Upper lobe of right lung (tissue), 1 donor: Measurements from ENCODE around the gene RBM48. TPM values are rescaled to one million over a fixed set of nuclear protein-coding genes. Genes with fewer than 3 reads are reported as not detected.

Experiments
- ATAC-seq: fragments of 200-7000 bp; cut with Tn5 transposase; one replicate; pipeline ENCODE4 v1.9.1; 2020; ENCODE audit warnings: mild to moderate bottlenecking, moderate library complexity
- DNase-seq: peaks from one replicate; pipeline ENCODE4 v3.0.0-alpha.2; 2020
- H3K27ac ChIP-seq: fragments of 200-600 bp; one replicate; pipeline ENCODE4 v1.8.0; 2022
- H3K27me3 ChIP-seq: fragments of 200-600 bp; one replicate; pipeline ENCODE4 v1.8.0; 2022; ENCODE audit warnings: mild to moderate bottlenecking
- H3K36me3 ChIP-seq: fragments of 200-600 bp; one replicate; pipeline ENCODE4 v1.8.0; 2022
- H3K4me1 ChIP-seq: fragments of 200-600 bp; one replicate; pipeline ENCODE4 v1.8.0; 2022
- H3K4me3 ChIP-seq: fragments of 200-600 bp; one replicate; pipeline ENCODE4 v1.8.0; 2022; ENCODE audit warnings: mild to moderate bottlenecking
- H3K9me3 ChIP-seq: fragments of 200-600 bp; one replicate; pipeline ENCODE4 v1.8.0; 2022
- intact Hi-C: fragments of 100-400 bp; cut with DNase I; formaldehyde crosslinking; loops from one replicate; pipeline ENCODE4 v1.11.0; 2022
- total RNA-seq: library from RNA; stranded (reverse); fragmentation: NEBNext Ultra II Directional; extraction: Animal tissue kit (Norgen Biotek cat#: 25700); gene quantifications from one replicate; pipeline ENCODE4 v1.2.1, GENCODE V29; 2021
- TF ChIP-seq, protein P1 (sequence below): fragments of 200-600 bp; IDR thresholded peaks from one replicate; pipeline ENCODE4 v1.8.0; 2022; ENCODE audit warnings: antibody characterized with exemption
- donor health status: DM: no; HTN: yes; CAD: no; lungs with severe emphysema.

The RBM48 gene
- total RNA-seq, 1 donor from 2014 or later, result 13.2 TPM

DNA sequence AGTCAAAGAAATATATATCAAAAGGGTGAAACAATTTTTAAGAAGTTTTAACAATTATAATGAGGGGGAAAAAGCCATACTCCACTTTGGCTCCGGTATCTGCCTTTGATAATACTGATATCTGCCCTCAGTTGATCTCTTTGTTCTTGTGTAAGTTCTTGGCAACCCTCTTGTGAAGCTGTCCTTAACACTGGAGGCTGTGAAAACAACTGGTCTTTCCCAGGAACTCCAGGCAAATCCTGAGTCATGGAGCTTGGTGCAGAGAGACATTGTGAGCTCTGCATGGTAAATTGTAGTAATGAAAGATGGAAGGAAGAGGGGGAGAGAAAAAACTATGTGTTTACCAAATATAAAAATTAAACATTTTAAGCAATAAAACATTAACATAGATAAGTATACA, 39.0 kb upstream of the RBM48 start:
- DNase-seq, result no peak
- intact Hi-C loops, result no loop called here
- H3K27me3 ChIP-seq, result no peaks in the 10 kb centered on the region
- no peaks in the 10 kb centered on the region for H3K4me1 ChIP-seq
- H3K36me3 ChIP-seq, result peaks cover 95% of the 10 kb centered on the region
- no peak for ATAC-seq
- H3K9me3 ChIP-seq, result no peaks in the 10 kb centered on the region
- TF ChIP-seq, protein P1, sequence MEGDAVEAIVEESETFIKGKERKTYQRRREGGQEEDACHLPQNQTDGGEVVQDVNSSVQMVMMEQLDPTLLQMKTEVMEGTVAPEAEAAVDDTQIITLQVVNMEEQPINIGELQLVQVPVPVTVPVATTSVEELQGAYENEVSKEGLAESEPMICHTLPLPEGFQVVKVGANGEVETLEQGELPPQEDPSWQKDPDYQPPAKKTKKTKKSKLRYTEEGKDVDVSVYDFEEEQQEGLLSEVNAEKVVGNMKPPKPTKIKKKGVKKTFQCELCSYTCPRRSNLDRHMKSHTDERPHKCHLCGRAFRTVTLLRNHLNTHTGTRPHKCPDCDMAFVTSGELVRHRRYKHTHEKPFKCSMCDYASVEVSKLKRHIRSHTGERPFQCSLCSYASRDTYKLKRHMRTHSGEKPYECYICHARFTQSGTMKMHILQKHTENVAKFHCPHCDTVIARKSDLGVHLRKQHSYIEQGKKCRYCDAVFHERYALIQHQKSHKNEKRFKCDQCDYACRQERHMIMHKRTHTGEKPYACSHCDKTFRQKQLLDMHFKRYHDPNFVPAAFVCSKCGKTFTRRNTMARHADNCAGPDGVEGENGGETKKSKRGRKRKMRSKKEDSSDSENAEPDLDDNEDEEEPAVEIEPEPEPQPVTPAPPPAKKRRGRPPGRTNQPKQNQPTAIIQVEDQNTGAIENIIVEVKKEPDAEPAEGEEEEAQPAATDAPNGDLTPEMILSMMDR, result no peak
- H3K4me3 ChIP-seq, result no peak overlapping the region
- H3K27ac ChIP-seq, result no peak overlapping the region

DNA sequence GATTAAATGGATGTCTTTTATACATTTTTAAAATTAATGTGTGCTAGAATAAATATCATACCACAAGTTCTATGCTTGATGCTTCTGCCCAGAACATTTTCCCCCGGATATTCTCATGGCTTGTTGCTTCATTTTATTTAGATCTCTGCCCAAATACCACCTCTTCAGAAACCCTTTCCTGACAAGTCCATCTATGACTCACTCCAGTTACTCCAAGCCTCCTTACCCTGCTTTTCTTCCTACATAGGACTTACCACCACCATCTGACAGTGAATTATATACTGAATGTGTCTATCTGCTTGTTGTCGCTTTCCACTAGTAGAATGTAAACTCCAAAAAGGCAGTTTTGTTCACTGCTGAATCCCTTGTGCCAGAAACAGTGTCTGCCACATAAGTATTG, 31.7 kb upstream of the RBM48 start:
- ATAC-seq (no peak), DNase-seq (no peak)
- Histone ChIP-seq H3K4me3 (no peak overlapping the region), H3K9me3 (no peaks in the 10 kb centered on the region), H3K4me1 (no peaks in the 10 kb centered on the region), H3K27ac (no peak overlapping the region), H3K36me3 (peaks cover 96% of the 10 kb centered on the region), H3K27me3 (no peaks in the 10 kb centered on the region)
- TF ChIP-seq, protein P1, result no peak
- intact Hi-C loops, result no loop called here

DNA sequence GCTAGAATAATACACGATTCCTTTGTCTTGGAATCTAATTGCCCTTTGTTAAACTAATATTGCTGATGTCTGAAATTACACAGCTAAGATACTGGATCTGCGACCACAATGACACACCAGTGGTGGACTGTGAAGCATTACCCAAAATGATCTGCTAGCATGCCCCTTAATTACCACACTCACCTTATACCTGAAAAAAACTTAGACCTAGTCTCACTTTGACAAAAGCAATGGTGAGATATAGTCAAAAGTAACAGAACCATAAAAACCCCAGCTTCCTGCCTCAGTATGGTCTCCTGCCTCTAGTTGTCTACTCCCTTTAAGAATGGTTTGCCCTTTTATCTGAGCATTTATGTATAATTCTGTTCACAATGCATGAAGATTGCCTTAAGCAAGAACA, 30.0 kb upstream of the RBM48 start:
- Histone ChIP-seq H3K36me3 (peaks cover 95% of the 10 kb centered on the region), H3K27me3 (no peaks in the 10 kb centered on the region), H3K27ac (no peak overlapping the region), H3K4me1 (no peaks in the 10 kb centered on the region), H3K4me3 (no peak overlapping the region), H3K9me3 (no peaks in the 10 kb centered on the region)
- intact Hi-C loops, result no loop called here
- DNase-seq, result no peak
- ATAC-seq, result no peak
- TF ChIP-seq, protein P1, result no peak

DNA sequence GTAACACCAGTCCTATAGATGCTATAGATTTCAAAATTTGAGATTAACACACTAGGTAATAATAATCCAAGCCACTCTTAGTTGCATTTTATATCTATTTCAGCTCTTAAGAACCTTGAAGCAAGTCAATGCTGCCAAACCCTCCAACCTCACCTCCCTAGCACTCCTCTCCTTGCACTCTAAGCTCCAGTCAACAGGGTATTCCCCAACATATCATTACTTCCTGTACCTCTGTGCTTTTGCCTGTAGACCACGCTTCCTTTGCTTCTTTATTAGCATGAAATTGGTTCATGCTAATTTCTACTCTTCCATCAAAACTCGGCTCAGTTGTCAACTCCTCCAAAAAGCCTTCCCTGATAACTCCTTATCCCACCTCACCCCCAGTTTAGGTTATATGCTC, 24.8 kb upstream of the RBM48 start:
- no peaks in the 10 kb centered on the region for H3K4me1 ChIP-seq
- no peak for DNase-seq
- no peak for ATAC-seq
- no peaks in the 10 kb centered on the region for H3K9me3 ChIP-seq
- H3K36me3 ChIP-seq, result peaks cover 83% of the 10 kb centered on the region
- TF ChIP-seq, protein P1, result no peak
- no peak overlapping the region for H3K4me3 ChIP-seq
- intact Hi-C loops, result no loop called here
- H3K27me3 ChIP-seq, result no peaks in the 10 kb centered on the region
- no peak overlapping the region for H3K27ac ChIP-seq

DNA sequence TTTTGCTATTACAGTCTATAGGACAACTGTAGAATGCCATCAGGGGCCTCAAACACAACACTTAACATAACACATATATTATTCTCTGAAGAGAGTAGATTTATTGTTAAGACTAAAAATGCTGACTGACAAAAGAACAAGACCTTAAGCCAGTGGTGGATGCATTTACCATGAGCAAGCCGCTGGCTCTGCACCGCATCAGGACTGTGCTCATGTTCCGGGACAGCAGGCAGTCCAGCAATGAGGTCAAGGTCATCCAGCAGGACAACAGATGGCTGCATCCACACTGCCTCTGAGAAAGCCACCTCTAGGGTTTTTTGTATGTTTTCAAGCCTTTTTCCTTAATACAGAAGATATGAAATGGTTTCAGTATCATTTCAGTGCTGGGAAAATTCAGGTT, 24.0 kb upstream of the RBM48 start:
- no peaks in the 10 kb centered on the region for H3K4me1 ChIP-seq
- TF ChIP-seq, protein P1, result no peak
- no peak for DNase-seq
- no peak overlapping the region for H3K4me3 ChIP-seq
- intact Hi-C loops, result no loop called here
- H3K27me3 ChIP-seq, result no peaks in the 10 kb centered on the region
- H3K9me3 ChIP-seq, result no peaks in the 10 kb centered on the region
- no peak for ATAC-seq
- H3K27ac ChIP-seq, result no peak overlapping the region
- peaks cover 82% of the 10 kb centered on the region for H3K36me3 ChIP-seq

DNA sequence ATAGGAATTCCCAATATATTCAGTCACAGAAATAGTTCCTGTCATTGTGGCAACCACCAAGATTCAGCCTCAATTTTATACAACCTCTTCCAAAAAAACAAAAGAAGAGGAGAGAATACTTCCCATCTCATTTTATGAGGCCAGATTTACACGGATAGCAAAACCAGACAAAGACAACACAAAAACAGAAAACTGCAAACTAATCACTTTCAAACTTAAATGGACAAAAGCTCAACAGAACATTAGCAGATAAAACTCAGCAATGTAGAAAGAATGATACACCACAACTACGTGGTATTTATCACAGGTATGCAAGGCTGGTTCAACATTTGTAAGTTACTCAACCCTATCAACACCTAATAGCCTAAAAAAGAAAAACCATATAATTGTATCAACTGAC, 22.2 kb upstream of the RBM48 start:
- H3K27ac ChIP-seq, result no peak overlapping the region
- intact Hi-C loops, result no loop called here
- ATAC-seq (no peak), DNase-seq (no peak)
- H3K4me3 ChIP-seq, result no peak overlapping the region
- H3K9me3 ChIP-seq, result no peaks in the 10 kb centered on the region
- peaks cover 81% of the 10 kb centered on the region for H3K36me3 ChIP-seq
- TF ChIP-seq, protein P1, result no peak
- H3K27me3 ChIP-seq, result no peaks in the 10 kb centered on the region
- no peaks in the 10 kb centered on the region for H3K4me1 ChIP-seq
